NCI-H510A treated with DMSO at 0.1 percent for 48 hours (cell line): ENCODE results near the gene DHRS9.

Experiments used
- DNase-seq: peaks from one replicate; lab custom pipeline; 2025; lab: John Stamatoyannopoulos, UW

Gene DHRS9

DNA sequence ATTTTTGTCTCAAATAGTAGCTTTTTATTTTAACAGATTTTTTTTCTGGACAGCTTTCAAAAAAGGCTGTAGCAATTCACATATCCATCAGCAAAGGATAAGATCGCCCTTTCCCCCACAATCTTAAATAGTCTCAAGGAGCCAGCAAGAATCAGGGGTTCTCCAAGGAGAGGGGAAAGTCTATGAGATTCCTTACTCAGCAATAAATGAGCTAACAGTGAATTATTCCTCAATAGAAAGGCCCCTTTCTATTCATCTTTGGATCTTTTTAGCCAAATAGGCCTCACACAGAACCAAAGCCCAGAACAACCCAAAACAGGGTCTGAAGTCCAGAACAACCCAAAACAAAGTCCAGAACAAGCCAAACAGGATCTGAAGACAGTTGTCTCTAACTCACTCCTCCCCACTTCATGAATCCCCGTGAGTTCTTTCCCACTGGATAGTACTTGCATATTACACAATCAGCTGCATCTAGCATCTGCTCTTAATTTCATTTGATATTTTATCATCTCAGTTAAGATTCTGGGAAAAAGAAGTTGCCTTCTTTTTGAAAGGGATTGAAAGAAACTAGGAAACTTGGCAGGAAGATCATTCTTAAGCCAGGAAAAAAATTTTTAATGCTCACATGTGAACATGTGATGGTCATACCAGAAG lies 3.4 kb upstream of the DHRS9 start:
- DNase-seq: no peak

- no peak for DNase-seq
These were observed 2.5 kb upstream of the DHRS9 start for GRCh38 chr2:169066897-169067296.

GRCh38 chr2:169069833-169070232 lies 470 bp downstream of the DHRS9 start:
- no peak for DNase-seq

DNA sequence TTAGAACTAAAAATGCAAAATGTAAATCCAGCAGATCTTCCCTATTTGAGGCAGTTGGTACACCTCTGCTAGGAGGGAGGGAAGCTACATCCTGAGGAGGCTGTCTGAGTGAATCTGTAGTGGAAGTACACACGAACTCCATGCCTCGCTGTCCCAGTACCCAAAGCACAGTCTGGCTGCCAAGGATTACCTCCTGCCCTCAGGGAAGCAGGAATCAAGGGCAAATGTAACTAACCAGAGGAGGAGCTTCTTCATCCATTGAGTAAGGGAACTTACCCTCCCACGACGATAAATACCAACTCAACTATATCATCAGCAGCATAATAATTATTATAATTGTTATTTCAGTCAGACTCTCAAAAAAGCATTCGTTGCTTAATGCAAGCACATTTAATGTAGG lies 2.1 kb downstream of the DHRS9 start:
- DNase-seq: no peak

DNA sequence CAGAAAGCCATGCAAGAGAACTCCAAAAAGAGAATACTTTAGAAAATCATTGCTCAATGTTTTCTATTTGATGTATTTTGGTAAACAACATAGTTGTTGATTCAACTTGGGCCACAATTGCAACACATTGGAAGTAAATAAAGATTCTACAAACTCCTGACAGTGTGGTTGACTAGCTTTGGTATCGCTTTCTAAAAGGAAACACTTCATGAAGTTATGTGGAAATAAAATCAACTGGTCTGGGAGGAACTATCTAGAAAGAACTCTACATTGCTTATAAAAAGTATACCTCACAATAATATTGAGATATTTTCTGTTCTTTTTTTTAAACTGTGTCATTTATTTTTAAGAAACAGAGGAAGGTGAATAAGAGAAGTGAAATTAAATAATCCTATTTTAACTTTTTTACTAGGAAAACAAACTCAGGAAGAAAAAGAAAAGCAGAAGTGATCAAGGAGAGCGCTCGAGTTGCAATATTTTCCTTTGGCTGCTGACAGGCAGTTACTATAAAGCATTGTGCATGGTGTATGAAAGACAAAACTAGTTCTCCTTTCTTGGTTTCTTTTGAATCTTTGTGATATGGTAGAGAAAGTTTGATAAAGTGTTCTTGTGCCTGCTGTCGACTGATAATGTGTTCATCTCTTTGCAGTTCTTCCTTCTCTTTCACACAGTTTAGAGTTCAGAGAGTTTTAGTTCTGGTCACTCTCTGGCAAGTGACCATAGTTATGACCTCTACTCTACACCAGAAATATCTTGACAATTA lies 3.0 kb downstream of the DHRS9 start:
- DNase-seq: no peak

DNA sequence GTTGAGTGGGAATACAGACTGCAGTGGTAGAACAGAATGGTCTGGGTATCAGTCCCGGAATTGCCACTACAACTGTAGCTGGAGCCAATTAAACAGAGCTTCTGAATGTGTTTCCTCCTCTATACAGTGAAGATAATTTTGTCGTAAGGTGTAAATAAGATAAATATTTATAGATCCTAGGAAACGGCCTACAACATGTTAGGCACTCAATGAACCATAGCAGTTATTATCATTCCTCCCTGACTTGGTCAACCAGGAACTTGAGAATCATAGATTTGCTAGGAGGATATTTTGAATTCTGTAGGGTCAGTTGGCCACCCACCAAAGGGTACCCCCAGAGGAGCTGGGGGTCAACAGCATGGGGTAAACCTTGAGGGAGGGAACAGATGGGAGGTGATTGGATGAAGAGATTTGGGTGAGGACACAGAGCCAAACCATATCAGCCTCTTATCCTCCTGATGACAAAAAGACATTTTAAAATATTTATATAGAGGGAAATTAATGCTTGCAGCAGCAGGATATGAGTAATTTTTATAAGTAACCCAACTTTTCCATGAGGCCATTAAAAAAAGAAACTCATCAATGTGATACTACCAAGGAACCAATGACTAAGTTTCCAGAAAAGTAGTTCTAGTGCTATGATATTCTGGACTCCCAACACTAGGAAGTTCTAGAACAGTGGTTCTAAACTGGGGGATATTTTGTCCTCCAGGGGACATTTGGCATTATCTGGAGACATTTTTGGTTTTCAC lies 4.0 kb downstream of the DHRS9 start:
- no peak for DNase-seq

DNA sequence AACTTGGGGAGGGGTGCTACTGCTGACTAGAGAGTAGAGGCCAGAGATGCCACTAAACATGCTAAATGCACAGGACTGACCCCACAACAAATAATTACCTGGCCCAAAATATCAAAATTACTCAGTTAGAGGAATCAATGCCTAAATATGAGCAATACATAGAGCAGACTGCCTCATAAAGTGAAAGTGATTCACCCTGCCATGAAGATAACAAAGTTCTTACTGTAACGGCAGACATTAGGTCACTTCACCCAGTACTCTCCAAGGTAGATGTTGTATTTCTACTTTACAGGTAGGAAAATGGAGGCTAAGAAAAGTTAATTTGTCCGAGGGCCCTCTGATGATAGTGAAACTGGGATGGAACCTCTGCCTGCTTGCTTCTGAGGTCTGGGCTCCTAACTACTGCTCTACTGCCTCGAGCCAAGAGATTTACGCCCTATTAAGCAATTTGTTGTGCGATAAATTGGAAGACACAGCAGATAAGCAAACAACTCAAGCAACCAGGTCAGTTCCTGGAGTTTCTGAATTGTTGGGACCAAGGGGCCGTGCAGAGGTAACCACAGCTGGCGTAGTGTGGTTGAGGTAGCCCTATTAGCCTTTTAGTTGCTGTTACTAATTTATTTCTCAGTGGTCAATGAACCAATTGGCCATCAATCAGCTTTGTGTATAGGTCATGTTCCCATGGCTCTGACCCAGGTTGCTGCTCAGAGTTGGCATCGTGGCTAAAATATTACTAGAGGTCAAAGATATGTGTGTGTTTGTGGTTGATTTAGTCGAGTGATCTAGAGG lies 4.8 kb downstream of the DHRS9 start:
- DNase-seq: no peak

DNA sequence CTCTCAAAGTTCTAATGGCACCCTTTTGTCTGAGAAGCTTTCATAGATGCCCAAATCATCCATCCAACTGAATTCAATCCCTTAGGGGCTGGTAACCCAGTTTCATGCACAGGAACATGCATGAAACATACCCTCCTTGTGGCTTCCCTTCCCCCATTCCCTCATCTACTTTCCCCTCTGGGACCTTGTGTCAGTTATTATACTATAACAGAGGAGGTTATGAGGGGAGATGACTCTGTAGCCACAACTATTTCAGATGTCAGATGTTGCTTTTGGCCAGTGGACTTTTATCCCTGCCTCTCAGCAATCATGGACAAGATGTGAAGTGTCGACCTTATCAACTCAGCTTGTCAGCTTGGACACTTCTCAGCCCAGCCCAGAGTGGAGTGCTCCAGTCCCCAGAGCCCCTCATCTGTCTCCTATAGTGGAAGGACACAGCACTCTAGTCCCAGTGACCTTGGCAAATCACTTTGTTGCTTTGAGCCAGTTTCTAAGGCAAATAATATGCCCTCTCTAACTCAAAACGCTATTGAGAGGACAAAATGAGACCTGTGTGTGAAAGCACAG lies 8.4 kb downstream of the DHRS9 start:
- no peak for DNase-seq

DNA sequence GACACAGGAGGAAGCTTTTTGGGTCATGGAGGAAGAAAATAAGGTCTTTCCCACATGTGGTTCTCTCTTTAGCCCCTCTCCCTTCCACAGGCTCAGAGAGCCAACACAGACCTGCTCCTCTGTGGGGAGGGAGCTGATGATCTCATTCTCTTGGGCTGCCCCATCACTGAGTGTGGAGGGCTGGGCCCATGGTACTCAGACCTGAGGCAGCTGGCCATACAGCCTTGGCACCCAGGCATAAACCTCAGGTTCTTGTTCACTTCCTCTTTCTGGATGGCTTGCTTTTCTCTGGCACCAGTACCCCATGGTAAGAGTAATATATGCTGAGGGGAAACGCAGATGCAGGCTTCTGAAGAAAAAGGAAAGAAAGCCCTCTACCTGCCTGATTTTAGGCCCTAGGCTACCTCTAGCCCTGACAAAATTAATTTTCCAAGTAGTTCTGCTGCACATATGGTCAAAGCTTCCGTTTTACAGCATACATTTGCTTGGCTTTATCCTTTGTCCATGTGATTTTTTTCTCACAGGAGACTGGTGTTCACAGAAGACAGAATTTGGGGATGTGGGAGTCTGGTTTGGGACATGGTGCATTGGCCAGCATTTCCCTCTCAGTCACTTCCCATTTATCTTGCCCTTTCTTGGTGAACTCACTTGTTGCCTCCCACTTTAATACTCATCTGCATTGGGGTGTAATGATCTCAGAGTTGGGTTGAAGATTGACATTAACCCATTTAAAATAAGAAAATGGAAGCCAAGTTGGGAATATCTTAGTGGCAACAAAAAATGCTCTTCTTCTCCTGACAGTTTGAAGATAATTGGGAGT lies 11.1 kb downstream of the DHRS9 start:
- no peak for DNase-seq

DNA sequence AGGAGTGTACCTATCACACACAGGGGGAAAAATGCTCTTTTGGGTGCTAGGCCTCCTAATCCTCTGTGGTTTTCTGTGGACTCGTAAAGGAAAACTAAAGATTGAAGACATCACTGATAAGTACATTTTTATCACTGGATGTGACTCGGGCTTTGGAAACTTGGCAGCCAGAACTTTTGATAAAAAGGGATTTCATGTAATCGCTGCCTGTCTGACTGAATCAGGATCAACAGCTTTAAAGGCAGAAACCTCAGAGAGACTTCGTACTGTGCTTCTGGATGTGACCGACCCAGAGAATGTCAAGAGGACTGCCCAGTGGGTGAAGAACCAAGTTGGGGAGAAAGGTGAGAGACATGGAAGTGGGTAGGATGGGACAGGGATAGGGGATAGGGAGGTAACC lies 12.2 kb downstream of the DHRS9 start:
- DNase-seq: no peak

GRCh38 chr2:169082995-169083394 lies 13.6 kb downstream of the DHRS9 start:
- DNase-seq: no peak

DNA sequence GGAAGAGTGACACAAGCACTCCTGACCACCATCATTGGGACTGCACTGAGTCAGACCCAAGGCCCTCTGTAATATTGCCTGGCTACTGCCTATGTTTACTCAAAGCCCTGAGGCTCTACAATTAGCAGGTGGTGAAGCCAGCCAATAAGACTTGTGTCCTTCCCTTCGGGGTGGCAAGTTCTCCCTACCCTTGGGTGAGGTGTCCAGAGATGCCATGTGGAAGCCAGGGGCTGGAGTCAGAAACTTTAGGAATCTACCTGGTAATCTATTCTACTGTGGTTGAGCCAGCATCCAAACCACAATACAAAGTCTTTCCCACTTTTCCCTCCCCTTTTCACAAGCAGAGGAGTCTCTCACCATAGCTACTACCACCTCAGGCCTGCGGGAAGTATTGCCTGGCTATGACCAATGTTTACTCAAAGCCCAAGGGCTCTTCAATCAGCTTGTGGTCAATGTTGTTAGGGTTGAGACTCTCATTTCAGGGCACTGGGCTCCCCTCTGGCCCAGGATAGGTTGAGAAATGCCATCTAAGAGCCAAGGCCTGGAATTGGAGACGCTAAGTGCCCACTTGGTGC lies 17.6 kb downstream of the DHRS9 start:
- DNase-seq: peak; percentile 28

GRCh38 chr2:169087757-169088379 lies 18.5 kb downstream of the DHRS9 start:
- DNase-seq: no peak

DNA sequence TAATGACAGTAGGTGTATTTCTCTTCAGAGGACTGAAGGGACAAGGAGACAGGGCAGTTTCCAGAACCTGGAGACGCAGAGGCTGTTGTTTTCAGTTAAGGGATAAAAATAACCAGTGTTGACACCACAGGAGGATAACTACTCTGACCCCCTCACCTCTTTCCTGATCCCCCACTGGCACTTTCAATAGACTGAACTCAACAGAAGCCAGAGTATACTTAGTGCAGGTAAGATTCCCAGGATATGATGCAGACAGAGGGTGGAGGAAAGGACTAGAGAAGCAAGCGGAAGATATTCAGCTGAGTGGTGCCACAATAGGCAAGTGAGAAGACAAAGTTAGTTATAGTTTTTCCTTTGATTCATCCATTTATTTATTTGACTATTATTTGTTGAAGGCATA lies 19.8 kb downstream of the DHRS9 start:
- DNase-seq: no peak

DNA sequence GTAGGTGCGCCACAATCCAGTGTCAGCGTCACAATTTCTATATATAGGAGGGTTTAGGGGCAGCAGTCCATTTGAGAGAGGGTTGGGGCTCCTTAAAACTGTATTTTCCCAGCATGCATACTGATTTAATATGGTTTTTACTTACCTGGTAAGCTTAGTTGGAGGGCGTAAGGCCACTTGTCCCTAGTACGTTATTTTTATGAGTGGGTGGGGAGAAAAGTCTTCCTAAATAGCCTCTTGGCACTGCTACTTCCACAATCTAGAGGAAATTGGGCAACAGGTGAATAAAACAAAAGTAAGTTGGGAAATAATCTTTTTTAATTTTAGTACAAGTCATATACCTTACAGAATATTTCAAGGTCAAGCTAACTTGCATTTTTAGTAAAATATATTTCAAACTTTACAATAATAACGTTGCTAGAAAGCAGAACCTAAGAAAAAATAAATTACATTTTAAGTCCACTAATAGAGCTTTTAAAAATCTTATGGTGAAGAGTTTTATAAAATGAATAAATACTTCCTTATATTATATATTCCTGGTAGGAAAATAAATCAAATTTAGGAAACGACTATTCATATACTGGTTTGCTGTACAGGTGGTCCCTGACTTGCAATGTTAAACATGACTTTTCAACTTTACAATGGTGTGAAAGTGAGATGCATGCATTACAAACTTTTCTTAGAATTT lies 20.9 kb downstream of the DHRS9 start:
- DNase-seq: no peak

GRCh38 chr2:169091256-169091655 lies 21.9 kb downstream of the DHRS9 start:
- no peak for DNase-seq

- DNase-seq: no peak
These were observed 22.6 kb downstream of the DHRS9 start for GRCh38 chr2:169091761-169092519.

GRCh38 chr2:169093535-169093934 lies 24.2 kb downstream of the DHRS9 start:
- no peak for DNase-seq

- DNase-seq: no peak
These were observed 25.3 kb downstream of the DHRS9 start for GRCh38 chr2:169094676-169095075.
